Lung (tissue), 12 donors: ENCODE measurements around the gene DPP8. TPM values are rescaled to one million over a fixed set of nuclear protein-coding genes. Genes with fewer than 3 reads are reported as not detected.

Experiments used
- ATAC-seq: fragments of 200-7000 bp; cut with Tn5 transposase; one replicate; pipeline ENCODE4 v1.9.1; 2020; ENCODE audit warnings: moderate number of reproducible peaks; ENCODE audit not compliant: insufficient read depth, low FRiP score
- DNase-seq, 3 donors: peaks; one replicate each; pipeline ENCODE4 v3.0.0-alpha.2; 2013 to 2017
- H3K27ac ChIP-seq, 2 donors: one replicate each; pipeline ENCODE4 v1.5.1; 2013; ENCODE audit warnings: mild to moderate bottlenecking in 2 of 2, moderate library complexity in 2 of 2, control low read depth in 1 of 2, inconsistent platforms in 1 of 2, low read depth in 1 of 2, low read length in 1 of 2
- H3K27me3 ChIP-seq, 3 donors: one replicate each; pipeline ENCODE4 v1.5.1; 2013; ENCODE audit warnings: low read length in 2 of 3; ENCODE audit not compliant: control insufficient read depth in 3 of 3, insufficient read depth in 3 of 3
- H3K36me3 ChIP-seq, 4 donors: one replicate each; pipeline ENCODE4 v1.5.1; 2013; ENCODE audit warnings: low read length in 4 of 4, mild to moderate bottlenecking in 1 of 4, moderate library complexity in 1 of 4; ENCODE audit not compliant: control insufficient read depth in 4 of 4, insufficient read depth in 4 of 4
- H3K4me1 ChIP-seq, 5 donors: one replicate each; pipeline ENCODE4 v1.5.1; 2013; ENCODE audit warnings: low read length in 5 of 5, mild to moderate bottlenecking in 2 of 5, moderate library complexity in 1 of 5; ENCODE audit not compliant: control insufficient read depth in 5 of 5, insufficient read depth in 5 of 5
- H3K4me3 ChIP-seq: one replicate; pipeline ENCODE4 v1.5.1; 2013; ENCODE audit warnings: mild to moderate bottlenecking, control low read depth, moderate library complexity
- H3K9ac ChIP-seq, 2 donors: one replicate each; pipeline ENCODE4 v1.5.1; 2013; ENCODE audit warnings: low read length in 2 of 2, control low read depth in 1 of 2; ENCODE audit not compliant: insufficient read depth in 1 of 2
- H3K9me3 ChIP-seq, 4 donors: one replicate each; pipeline ENCODE4 v1.5.1; 2013; ENCODE audit warnings: low read length in 3 of 4, mild to moderate bottlenecking in 1 of 4, moderate library complexity in 1 of 4; ENCODE audit not compliant: control insufficient read depth in 4 of 4, insufficient read depth in 3 of 4
- WGBS, 2 donors: extraction: QIAGEN DNeasy Blood & Tissue Kit; methylation state at CpG; one replicate each; pipeline ENCODE4 v1.1.7; 2013; 5-methylcytosine and 5-hydroxymethylcytosine counted together
- polyA plus RNA-seq, 2 donors: library from polyadenylated mRNA; stranded (reverse); fragments of 200-250 nt; gene quantifications; one replicate each; pipeline ENCODE4 v1.2.1, GENCODE V29; 2013
- total RNA-seq, 2 donors: library from RNA; depleted of rRNA in 1 of 2; stranded (reverse); fragments of >200 nt in 1 of 2; gene quantifications; one replicate each; pipeline ENCODE4 v1.2.1, GENCODE V29; 2014 to 2021
- TF ChIP-seq, protein P1 (sequence below): IDR thresholded peaks from 2 replicates; pipeline ENCODE4 v1.5.1; 2012; ENCODE audit warnings: mild to moderate bottlenecking; ENCODE audit errors: control extremely low read depth, extremely low read depth
- donor health status: control.
- donor health status: control.
- donor health status: Bipolar disorder and iron deficiency.
- donor health status: healthy.
- donor health status: DM: yes; HTN: yes; CAD: no.

Gene DPP8
- total and polyA plus RNA-seq, 4 donors: 7.6 to 51.4 (median 24.6) TPM

DNA sequence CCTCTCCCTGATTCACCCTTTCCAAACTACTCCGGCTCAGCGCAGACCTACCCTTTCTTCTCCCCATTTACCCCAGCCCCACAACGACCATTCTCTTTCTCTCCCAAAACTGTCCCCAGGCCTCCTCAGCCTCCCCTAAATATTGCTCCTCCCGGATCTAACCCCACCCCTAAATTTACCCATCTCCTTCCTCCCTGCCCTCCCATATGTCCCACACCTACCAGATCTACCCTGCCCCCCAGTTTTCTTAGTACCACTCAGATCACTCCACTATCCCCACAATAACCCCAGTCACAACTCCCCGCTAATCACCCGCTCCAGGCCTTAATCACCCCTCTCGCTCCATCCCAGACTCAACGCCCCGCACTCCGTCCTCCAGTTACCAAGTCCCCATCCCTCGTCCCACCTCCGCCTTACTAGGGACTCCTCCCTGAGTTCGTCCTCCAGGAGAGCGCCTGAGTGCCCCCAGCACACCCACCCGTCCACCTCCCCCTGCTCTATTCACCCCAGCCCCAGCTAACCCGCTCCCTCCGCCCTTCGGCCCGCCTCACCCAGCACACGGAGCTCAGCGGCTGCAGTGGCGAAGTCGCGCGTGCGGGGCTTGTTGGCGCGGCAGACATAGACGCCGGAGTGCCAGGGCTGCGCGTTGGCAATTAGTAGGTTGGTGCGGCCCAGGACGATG lies 121.1 kb downstream of the DPP8 start:
- DNase-seq: no peak
- 16 to 32% methylated on average over 34 of the region's 34 CpGs for WGBS, 2 donors
- Histone ChIP-seq H3K4me3 (no peak overlapping the region), H3K9ac (no peak overlapping the region), H3K27ac (no peak overlapping the region), H3K9me3 (peaks cover 0 to 6% (median 0%) of the 10 kb centered on the region in 4 donors), H3K36me3 (peaks cover 0 to 41% (median 8%) of the 10 kb centered on the region in 4 donors), H3K4me1 (peaks cover 0 to 20% (median 7%) of the 10 kb centered on the region in 5 donors), H3K27me3 (peaks cover 6 to 17% (median 7%) of the 10 kb centered on the region in 3 donors)
- TF ChIP-seq, protein P1, sequence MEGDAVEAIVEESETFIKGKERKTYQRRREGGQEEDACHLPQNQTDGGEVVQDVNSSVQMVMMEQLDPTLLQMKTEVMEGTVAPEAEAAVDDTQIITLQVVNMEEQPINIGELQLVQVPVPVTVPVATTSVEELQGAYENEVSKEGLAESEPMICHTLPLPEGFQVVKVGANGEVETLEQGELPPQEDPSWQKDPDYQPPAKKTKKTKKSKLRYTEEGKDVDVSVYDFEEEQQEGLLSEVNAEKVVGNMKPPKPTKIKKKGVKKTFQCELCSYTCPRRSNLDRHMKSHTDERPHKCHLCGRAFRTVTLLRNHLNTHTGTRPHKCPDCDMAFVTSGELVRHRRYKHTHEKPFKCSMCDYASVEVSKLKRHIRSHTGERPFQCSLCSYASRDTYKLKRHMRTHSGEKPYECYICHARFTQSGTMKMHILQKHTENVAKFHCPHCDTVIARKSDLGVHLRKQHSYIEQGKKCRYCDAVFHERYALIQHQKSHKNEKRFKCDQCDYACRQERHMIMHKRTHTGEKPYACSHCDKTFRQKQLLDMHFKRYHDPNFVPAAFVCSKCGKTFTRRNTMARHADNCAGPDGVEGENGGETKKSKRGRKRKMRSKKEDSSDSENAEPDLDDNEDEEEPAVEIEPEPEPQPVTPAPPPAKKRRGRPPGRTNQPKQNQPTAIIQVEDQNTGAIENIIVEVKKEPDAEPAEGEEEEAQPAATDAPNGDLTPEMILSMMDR: no peak
- no peak for ATAC-seq

DNA sequence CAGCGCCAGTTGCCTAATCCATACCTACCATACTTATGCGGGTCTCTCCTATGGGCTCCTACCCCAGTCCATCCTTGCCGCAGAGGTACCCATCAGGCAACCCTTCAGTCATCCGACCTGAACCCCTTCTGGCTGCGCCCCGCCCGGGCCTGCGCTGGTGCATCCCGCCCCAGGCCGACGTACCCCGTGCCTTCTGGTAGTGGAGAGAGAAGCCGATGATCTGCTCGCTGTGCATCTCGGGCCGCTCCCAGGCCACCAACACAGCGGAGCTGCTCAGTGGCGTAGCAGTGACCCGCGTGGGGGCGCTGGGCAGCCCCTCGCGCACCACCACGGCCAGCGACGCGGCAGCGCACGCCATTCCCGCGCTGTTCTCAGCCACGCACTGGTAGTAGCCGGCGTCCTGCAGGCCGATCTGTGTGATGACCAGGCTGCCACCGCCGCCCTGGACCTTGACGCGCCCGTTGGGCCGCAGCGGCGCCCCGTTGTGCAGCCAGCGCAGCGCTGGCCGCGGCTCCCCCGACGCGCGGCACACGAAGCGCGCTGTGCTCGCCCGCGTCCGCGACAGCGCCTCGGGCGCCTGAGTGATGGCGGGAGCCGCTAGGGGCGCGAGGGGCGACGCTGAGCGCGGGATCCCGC lies 121.8 kb downstream of the DPP8 start:
- Histone ChIP-seq H3K9me3 (peaks cover 0 to 6% (median 0%) of the 10 kb centered on the region in 4 donors), H3K27me3 (peaks cover 6 to 17% (median 7%) of the 10 kb centered on the region in 3 donors), H3K4me1 (peaks cover 0 to 12% (median under 1%) of the 10 kb centered on the region in 5 donors), H3K9ac (no peak overlapping the region), H3K4me3 (no peak overlapping the region), H3K36me3 (peaks cover 0 to 44% (median 8%) of the 10 kb centered on the region in 4 donors), H3K27ac (no peak overlapping the region)
- TF ChIP-seq, protein P1: no peak
- WGBS, 2 donors: 14 to 18% methylated on average over 57 to 72 of the region's 72 CpGs
- DNase-seq: peak in 2 of 3 donors; percentile 35 to 42
- no peak for ATAC-seq

DNA sequence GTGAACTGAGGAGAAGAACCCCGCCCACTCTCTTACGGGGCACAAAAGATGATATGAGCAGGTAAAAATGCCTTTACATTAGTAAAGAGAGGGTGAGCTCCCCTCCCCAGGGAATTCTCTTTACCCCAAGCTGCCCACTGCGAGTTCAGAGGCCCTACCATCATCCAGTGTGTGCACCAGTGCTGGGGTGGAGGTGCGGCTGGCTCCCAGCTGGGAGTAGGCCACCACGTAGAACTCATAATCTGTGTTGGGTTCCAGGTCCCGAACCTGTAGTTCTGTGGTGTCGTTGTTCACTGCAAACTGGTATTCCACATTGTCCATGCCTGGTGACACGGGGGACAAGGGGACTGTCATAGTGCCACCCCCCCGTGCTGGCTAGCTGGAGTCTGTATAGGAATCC lies 122.6 kb downstream of the DPP8 start:
- peaks cover 6 to 17% (median 7%) of the 10 kb centered on the region in 3 donors for H3K27me3 ChIP-seq
- no peak overlapping the region for H3K27ac ChIP-seq
- H3K9ac ChIP-seq: no peak overlapping the region
- H3K4me3 ChIP-seq: no peak overlapping the region
- DNase-seq (no peak), ATAC-seq (no peak)
- WGBS, 2 donors: 88 to 89% methylated on average over 9 of the region's 9 CpGs
- peaks cover 0 to 46% (median 8%) of the 10 kb centered on the region in 4 donors for H3K36me3 ChIP-seq
- H3K9me3 ChIP-seq: peaks cover 0 to 6% (median 0%) of the 10 kb centered on the region in 4 donors
- peaks cover 0 to 5% (median 0%) of the 10 kb centered on the region in 5 donors for H3K4me1 ChIP-seq
- TF ChIP-seq, protein P1: no peak
